GM19043 (cell line): ENCODE data around the gene TMEM207.

Experiments
- ATAC-seq: cut with Tn5 transposase; IDR thresholded peaks from one replicate; pipeline ENCODE4 v1.9.1; 2021; ENCODE audit warnings: low read depth; ENCODE audit not compliant: unreplicated experiment

Gene TMEM207

DNA sequence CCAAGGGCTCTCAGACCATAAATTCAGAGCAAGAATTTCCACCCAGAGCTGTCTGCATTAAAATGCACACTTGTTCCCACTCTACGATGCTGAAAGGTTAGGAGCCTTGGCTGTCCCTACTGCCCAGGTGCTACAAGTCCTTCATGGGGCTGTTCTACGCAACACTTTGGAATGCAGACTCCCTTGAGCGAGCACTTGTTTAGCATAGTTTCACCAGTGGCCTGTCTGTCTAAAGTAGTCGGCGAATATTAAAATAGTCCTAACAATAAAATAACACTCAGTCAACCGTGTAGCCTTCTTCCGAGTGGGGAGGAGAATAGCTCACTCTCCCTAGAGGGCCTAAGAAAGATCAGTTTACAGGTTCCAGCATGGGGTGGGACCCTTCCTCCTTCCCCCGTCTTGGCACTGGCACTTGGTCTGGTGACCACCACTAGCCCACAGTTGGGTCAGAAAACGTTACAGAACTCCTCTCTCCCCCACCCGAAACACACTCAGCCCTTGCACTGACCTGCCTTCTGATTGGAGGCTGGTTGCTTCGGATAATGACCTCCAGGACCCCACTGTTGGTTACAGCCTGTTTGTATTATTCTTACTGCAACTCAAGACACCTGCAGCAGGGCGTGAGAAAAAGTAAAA lies 62.0 kb downstream of the TMEM207 start, which contains the start of gene CLDN16:
Gene CLDN16, plus strand, starts transcription at position 586 of the 636 bp plus-strand sequence. CDS start 167 bp downstream, outside the sequence.
- no peak for ATAC-seq

DNA sequence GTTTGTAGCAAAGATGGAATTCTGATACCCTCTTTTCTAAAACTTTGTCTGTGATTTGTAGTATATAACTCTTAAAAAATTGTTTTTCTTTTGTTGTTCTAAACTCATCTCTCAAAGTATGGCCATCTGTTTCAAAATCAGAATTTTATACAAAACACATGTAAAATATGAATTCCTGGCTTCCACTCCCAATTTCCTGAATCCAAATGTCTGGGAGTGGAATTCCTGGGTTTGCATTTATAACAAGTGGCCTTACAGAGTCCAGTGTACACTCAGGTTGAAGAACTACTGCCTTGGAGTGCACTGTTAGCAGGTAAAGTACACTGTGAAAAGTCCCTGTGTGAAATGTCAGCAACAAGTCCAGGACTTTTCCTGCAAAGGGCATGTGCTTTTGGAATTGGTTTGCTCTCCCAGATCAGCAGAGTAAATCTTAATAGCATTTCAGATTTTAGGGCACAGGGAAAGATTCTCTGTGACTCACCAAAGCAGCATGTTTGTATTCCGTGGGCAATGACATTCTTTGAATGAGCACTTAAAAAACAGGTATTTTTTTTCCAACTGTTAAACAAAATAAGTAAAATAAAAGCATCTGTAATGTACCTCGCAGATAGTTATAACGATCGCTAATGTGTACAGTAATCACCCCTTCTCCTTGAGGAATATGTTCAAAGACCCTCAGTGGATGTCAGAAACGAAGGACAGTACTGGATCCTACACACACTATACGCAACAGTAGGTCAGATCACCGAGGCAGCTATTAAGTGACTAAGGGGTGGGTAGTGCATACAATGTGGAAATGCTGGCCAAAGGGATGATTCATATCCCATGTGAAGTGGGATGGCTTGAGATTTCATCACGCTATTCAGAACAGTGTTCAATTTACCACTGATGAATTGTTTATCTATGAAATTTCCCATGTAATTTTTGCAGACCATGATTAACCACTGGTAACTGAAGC lies 63.7 kb downstream of the TMEM207 start:
- no peak for ATAC-seq

DNA sequence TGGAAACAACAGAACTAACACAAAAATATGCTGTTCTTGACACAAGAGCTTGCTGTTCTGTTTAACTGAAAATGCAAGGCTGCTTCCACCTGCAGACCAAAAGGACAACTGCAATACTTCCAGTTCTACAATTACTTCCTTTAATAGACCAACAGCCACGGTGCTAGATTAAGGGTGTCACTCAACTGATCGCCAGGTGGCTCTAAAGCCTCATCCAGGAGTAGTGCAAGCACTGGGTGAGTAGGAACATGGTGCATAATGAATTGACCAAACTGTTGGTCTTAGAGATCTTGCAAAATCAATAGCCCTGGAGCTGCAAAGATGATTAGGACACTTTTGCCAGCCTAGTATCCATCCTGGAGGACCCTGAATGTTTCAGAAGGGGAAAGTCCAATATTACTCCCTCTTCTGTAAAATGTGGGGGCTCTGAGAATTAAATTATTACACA lies 65.4 kb downstream of the TMEM207 start:
- ATAC-seq = peak; percentile 91

DNA sequence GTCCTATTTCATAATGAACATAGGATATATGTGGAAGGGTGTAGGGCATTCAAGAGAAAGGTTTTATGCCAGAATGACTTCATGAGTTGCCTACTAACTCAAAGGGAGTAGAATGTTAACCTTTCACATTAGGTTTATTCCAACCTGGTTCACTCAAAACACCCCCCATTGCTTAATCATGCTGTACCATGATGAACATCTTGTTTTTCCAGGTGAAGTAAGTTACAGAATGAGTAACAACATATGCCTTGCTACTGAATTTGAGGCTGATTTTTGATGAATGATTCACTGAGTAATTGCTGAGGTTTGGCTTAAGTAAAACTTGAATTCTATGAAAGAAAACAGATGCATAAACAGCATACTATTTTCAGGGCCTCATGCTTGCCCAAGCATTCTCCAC lies 67.6 kb downstream of the TMEM207 start:
- ATAC-seq = no peak

DNA sequence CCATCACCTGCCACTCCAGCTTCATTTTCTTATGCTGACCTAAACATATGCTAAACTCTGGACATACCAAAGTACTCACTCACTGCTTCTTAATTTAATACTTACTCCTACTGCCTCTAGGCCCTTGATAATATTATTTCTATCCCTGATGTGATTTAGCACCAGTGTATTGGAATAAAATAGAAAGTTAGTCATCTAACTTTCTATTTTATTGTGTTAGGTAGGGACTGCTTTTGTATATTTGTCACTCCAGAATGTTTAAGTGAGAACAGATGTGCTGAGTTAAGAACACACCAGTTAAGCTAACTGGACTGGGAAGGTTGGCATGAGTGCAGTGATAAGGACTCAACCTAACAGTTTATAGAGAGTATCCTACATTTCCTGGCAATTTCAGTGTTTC lies 68.3 kb downstream of the TMEM207 start:
- no peak for ATAC-seq

DNA sequence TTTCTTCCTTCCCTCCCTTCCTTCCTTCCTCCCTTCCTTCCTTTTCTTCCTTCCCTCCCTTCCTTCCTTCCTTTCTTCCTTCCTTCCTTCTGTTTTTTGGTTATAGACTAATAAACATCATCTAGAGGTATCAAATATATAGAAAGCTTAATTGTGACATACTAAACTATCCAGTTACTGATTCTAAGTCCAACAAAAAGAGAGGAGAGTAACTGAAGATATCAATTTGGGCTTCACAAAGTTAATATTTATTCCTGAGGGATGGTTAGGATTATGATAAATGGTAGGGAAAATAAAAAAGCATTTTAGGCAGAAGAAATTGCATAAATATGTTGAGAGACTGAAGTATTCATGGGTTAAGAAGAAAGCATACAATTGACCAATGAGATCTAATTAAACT lies 69.5 kb downstream of the TMEM207 start:
- no peak for ATAC-seq
